Lower leg skin (tissue), 4 donors: Measurements from ENCODE around the gene RASD2. TPM values are rescaled to one million over a fixed set of nuclear protein-coding genes. Genes with fewer than 3 reads are reported as not detected.
"Not testable (repeated sequence)": the region's sequence is repeated elsewhere in the genome, so short reads cannot be mapped to it uniquely, and the experiment has no call there.

ENCODE experiments used
- DNase-seq, 2 donors: peaks; one replicate each; pipeline ENCODE4 v3.0.0-alpha.2; 2019; ENCODE audit warnings: low spot score in 2 of 2
- H3K4me3 ChIP-seq: fragments of 200-600 bp; sonication (generic); 2 replicates; pipeline ENCODE4 v1.5.1; 2017; ENCODE audit warnings: mild to moderate bottlenecking, low read depth; ENCODE audit not compliant: poor library complexity, severe bottlenecking
- CTCF ChIP-seq, 3 donors: fragments of 450-650 bp; IDR thresholded peaks; one replicate each; pipeline ENCODE4 v1.5.1; 2016; ENCODE audit warnings: antibody characterized with exemption in 3 of 3, mild to moderate bottlenecking in 3 of 3, moderate library complexity in 2 of 3
- POLR2A ChIP-seq, 2 donors: fragments of 450-650 bp; IDR thresholded peaks; one replicate each; pipeline ENCODE4 v1.6.1; 2016 to 2017; ENCODE audit warnings: antibody characterized with exemption in 2 of 2, mild to moderate bottlenecking in 1 of 2, moderate library complexity in 1 of 2
- WGBS, 2 donors: methylation state at CpG; one replicate each; pipeline ENCODE4 v1.1.5; 2018; 5-methylcytosine and 5-hydroxymethylcytosine counted together
- intact Hi-C: fragments of 100-400 bp; cut with DNase I; formaldehyde crosslinking; loops from one replicate; pipeline ENCODE4 v1.15.0; 2023; ENCODE audit warnings: low total_unique reads
- total RNA-seq, 4 donors: library from RNA; depleted of rRNA; stranded (reverse); fragments of >200 nt; gene quantifications; one replicate each; pipeline ENCODE4 v1.1.0, GENCODE V29; 2016

The RASD2 gene
- total RNA-seq, 4 donors from 2014 or later = 0.27 to 3.2 (median 1.4) TPM

GRCh38 chr22:35509960-35510359 is 30.7 kb upstream of the RASD2 start:
- intact Hi-C loops = no loop called here
- TF ChIP-seq CTCF (IDR thresholded peaks at IDR 0.05) = no peak
- no peak for TF ChIP-seq POLR2A (IDR thresholded peaks at IDR 0.05)
- WGBS, 2 donors = 92 to 97% methylated on average over 2 of the region's 2 CpGs
- H3K4me3 ChIP-seq = no peak overlapping the region
- no peak for DNase-seq

- intact Hi-C loops = no loop called here
- H3K4me3 ChIP-seq = no peak overlapping the region
- WGBS, 2 donors = 69 to 79% methylated on average over 6 of the region's 6 CpGs
- TF ChIP-seq POLR2A (IDR thresholded peaks at IDR 0.05) (no peak), CTCF (IDR thresholded peaks at IDR 0.05) (no peak)
- DNase-seq = no peak
Observed at GRCh38 chr22:35510481-35510934, 30.1 kb upstream of the RASD2 start.

GRCh38 chr22:35510951-35511350 is 29.7 kb upstream of the RASD2 start:
- 74 to 80% methylated on average over 4 of the region's 4 CpGs for WGBS, 2 donors
- no peak for DNase-seq
- intact Hi-C loops = no loop called here
- no peak for TF ChIP-seq CTCF (IDR thresholded peaks at IDR 0.05)
- H3K4me3 ChIP-seq = no peak overlapping the region

- intact Hi-C loops = no loop called here
- WGBS, 2 donors = 53 to 54% methylated on average over 2 of the region's 2 CpGs
- H3K4me3 ChIP-seq = no peak overlapping the region
- no peak for TF ChIP-seq CTCF (IDR thresholded peaks at IDR 0.05)
- TF ChIP-seq POLR2A (IDR thresholded peaks at IDR 0.05) = no peak
- no peak for DNase-seq
Observed at GRCh38 chr22:35514366-35514765, 26.3 kb upstream of the RASD2 start.

GRCh38 chr22:35515952-35516351 is 24.7 kb upstream of the RASD2 start:
- 98% methylated on average over 4 of the region's 4 CpGs for WGBS, 2 donors

GRCh38 chr22:35516723-35517122 is 23.9 kb upstream of the RASD2 start:
- WGBS, 2 donors = 90 to 92% methylated on average over 9 of the region's 9 CpGs
- intact Hi-C loops = no loop called here
- TF ChIP-seq POLR2A (IDR thresholded peaks at IDR 0.05) (no peak), CTCF (IDR thresholded peaks at IDR 0.05) (no peak)
- no peak for DNase-seq
- no peak overlapping the region for H3K4me3 ChIP-seq

More at GRCh38 chr22:35515952-35516351, 24.7 kb upstream of the RASD2 start:
- intact Hi-C loops, H3K4me3 ChIP-seq, DNase-seq: not testable (repeated sequence)
